Thyroid gland (tissue), 4 donors: ENCODE data around the gene KSR1. TPM values are rescaled to one million over a fixed set of nuclear protein-coding genes. Genes with fewer than 3 reads are reported as not detected.
A peak's percentile ranks its signal among the peaks of the same experiment; 100 is the strongest.

Experiments
- DNase-seq, 2 donors: peaks; one replicate each; pipeline ENCODE4 v3.0.0-alpha.2; 2019
- H3K27ac ChIP-seq, 3 donors: fragments of 200-600 bp; sonication (generic); 1 replicate in 2 of 3; 2 replicates in 1 of 3; pipeline ENCODE4 v1.5.1; 2016 to 2019; ENCODE audit warnings: mild to moderate bottlenecking in 1 of 3, moderate library complexity in 1 of 3
- H3K27me3 ChIP-seq: fragments of 200-600 bp; sonication (generic); one replicate; pipeline ENCODE4 v1.5.1; 2019
- H3K36me3 ChIP-seq, 2 donors: fragments of 200-600 bp; sonication (generic); one replicate each; pipeline ENCODE4 v1.5.1; 2016 to 2019
- H3K4me1 ChIP-seq, 2 donors: fragments of 200-600 bp; sonication (generic); one replicate each; pipeline ENCODE4 v1.5.1; 2017 to 2019
- H3K4me3 ChIP-seq, 3 donors: fragments of 200-600 bp; sonication (generic); replicated peaks in 1 of 3; 1 replicate in 2 of 3; 2 replicates in 1 of 3; pipeline ENCODE4 v1.5.1; 2016; ENCODE audit warnings: mild to moderate bottlenecking in 1 of 3
- H3K9me3 ChIP-seq: fragments of 200-600 bp; sonication (generic); one replicate; pipeline ENCODE4 v1.5.1; 2017
- CTCF ChIP-seq, 6 experiments: fragments of 200-600 bp in 3 of 6; fragments of 450-650 bp in 3 of 6; sonication (generic) in 3 of 6; IDR thresholded peaks; one replicate each; pipeline ENCODE4 v1.5.1; 2016 to 2019; ENCODE audit warnings: antibody characterized with exemption in 6 of 6, mild to moderate bottlenecking in 2 of 6, inconsistent platforms in 1 of 6, moderate library complexity in 1 of 6
- POLR2A ChIP-seq, 2 donors: fragments of 450-650 bp; IDR thresholded peaks; one replicate each; pipeline ENCODE4 v1.6.1; 2017; ENCODE audit warnings: antibody characterized with exemption in 2 of 2, mild to moderate bottlenecking in 2 of 2, moderate library complexity in 1 of 2
- WGBS, 2 donors: methylation state at CpG; one replicate each; pipeline ENCODE4 v1.1.5; 2017; 5-methylcytosine and 5-hydroxymethylcytosine counted together
- intact Hi-C: fragments of 100-400 bp; cut with DNase I; formaldehyde crosslinking; loops from one replicate; pipeline ENCODE4 v1.15.1; 2023
- total RNA-seq, 4 donors: library from RNA; depleted of rRNA; stranded (reverse); fragments of >200 nt; gene quantifications; one replicate each; pipeline ENCODE4 v1.2.3, GENCODE V29; 2016

Gene KSR1
- total RNA-seq, 4 donors from 2014 or later, result 35.9 to 75.5 (median 67.7) TPM

- H3K4me3 ChIP-seq, result no peak overlapping the region
- no peaks in the 10 kb centered on the region for H3K9me3 ChIP-seq
- TF ChIP-seq CTCF (IDR thresholded peaks at IDR 0.05) (no peak), POLR2A (IDR thresholded peaks at IDR 0.05) (no peak)
- DNase-seq, result peak in 1 of 2 donors; percentile 23
- H3K27me3 ChIP-seq, result no peaks in the 10 kb centered on the region
- no peaks in the 10 kb centered on the region for H3K36me3 ChIP-seq
- H3K4me1 ChIP-seq, result peaks cover 41 to 58% of the 10 kb centered on the region in 2 donors
- WGBS, 2 donors, result 44 to 69% methylated on average over 6 to 7 of the region's 7 CpGs
- intact Hi-C loops, result loop anchor here (10.0 kb wide), 1 partner anchor 135 kb away; no protein-coding TSS in a partner anchor
- peak overlapping the region in 2 of 3 donors; percentile 27 to 49 for H3K27ac ChIP-seq
Measured at GRCh38 chr17:27459433-27459832, 3.2 kb downstream of the KSR1 start.

GRCh38 chr17:27460196-27460725 lies 4.0 kb downstream of the KSR1 start:
- DNase-seq, result no peak
- H3K27me3 ChIP-seq, result no peaks in the 10 kb centered on the region
- H3K9me3 ChIP-seq, result no peaks in the 10 kb centered on the region
- H3K36me3 ChIP-seq, result no peaks in the 10 kb centered on the region
- intact Hi-C loops, result no loop called here
- H3K4me1 ChIP-seq, result peaks cover 41 to 60% of the 10 kb centered on the region in 2 donors
- H3K4me3 ChIP-seq, result no peak overlapping the region
- peak overlapping the region in 2 of 3 donors; percentile 27 to 49 for H3K27ac ChIP-seq
- TF ChIP-seq CTCF (IDR thresholded peaks at IDR 0.05) (no peak), POLR2A (IDR thresholded peaks at IDR 0.05) (no peak)
- WGBS, 2 donors, result 72 to 76% methylated on average over 4 of the region's 6 CpGs

- intact Hi-C loops, result no loop called here
- H3K9me3 ChIP-seq, result no peaks in the 10 kb centered on the region
- TF ChIP-seq POLR2A (IDR thresholded peaks at IDR 0.05) (no peak), CTCF (IDR thresholded peaks at IDR 0.05) (no peak)
- WGBS, 2 donors, result 60 to 78% methylated on average over 10 of the region's 10 CpGs
- no peaks in the 10 kb centered on the region for H3K27me3 ChIP-seq
- H3K36me3 ChIP-seq, result no peaks in the 10 kb centered on the region
- H3K27ac ChIP-seq, result no peak overlapping the region
- H3K4me1 ChIP-seq, result peaks cover 44 to 62% of the 10 kb centered on the region in 2 donors
- DNase-seq, result peak; percentile 17 to 32
- H3K4me3 ChIP-seq, result no peak overlapping the region
Measured at GRCh38 chr17:27461192-27461859, 5.1 kb downstream of the KSR1 start.

GRCh38 chr17:27462149-27462548 lies 5.9 kb downstream of the KSR1 start:
- H3K36me3 ChIP-seq, result no peaks in the 10 kb centered on the region
- intact Hi-C loops, result no loop called here

More at GRCh38 chr17:27462149-27462548, 5.9 kb downstream of the KSR1 start:
- Histone ChIP-seq H3K27ac (no peak overlapping the region), H3K9me3 (no peaks in the 10 kb centered on the region), H3K4me1 (peaks cover 52 to 70% of the 10 kb centered on the region in 2 donors), H3K4me3 (no peak overlapping the region), H3K27me3 (no peaks in the 10 kb centered on the region)
- WGBS, 2 donors, result 89 to 90% methylated on average over 6 of the region's 6 CpGs
- no peak for DNase-seq
- no peak for TF ChIP-seq CTCF (IDR thresholded peaks at IDR 0.05)
- no peak for TF ChIP-seq POLR2A (IDR thresholded peaks at IDR 0.05)
